Measurements from ENCODE around the gene MACC1.
"Not testable (repeated sequence)": the region's sequence is repeated elsewhere in the genome, so short reads cannot be mapped to it uniquely, and the experiment has no call there.

The MACC1 gene

GRCh38 chr7:20229646-20230500 lies 12.7 kb upstream of the MACC1 start:
- no peak for DNase-seq

- DNase-seq: no peak
Measured at GRCh38 chr7:20229081-20229480, 11.9 kb upstream of the MACC1 start.

GRCh38 chr7:20228654-20229053 lies 11.5 kb upstream of the MACC1 start:
- no peak for DNase-seq

- no peak for DNase-seq
Measured at GRCh38 chr7:20227291-20227795, 10.2 kb upstream of the MACC1 start.

- no peak for DNase-seq
Measured at GRCh38 chr7:20226860-20227259, 9.7 kb upstream of the MACC1 start.

GRCh38 chr7:20225384-20225783 lies 8.2 kb upstream of the MACC1 start:
- no peak for DNase-seq

- no peak for DNase-seq
Measured at GRCh38 chr7:20224025-20224424, 6.8 kb upstream of the MACC1 start.

GRCh38 chr7:20223356-20223755 lies 6.2 kb upstream of the MACC1 start:
- DNase-seq: no peak

- no peak for DNase-seq
Measured at GRCh38 chr7:20222219-20222828, 5.1 kb upstream of the MACC1 start.

- DNase-seq: no peak
Measured at GRCh38 chr7:20220921-20221547, 3.9 kb upstream of the MACC1 start.

GRCh38 chr7:20220293-20220761 lies 3.1 kb upstream of the MACC1 start:
- no peak for DNase-seq

GRCh38 chr7:20219446-20220292 lies 2.5 kb upstream of the MACC1 start:
- no peak for DNase-seq

GRCh38 chr7:20219062-20219445 lies 1.9 kb upstream of the MACC1 start:
- no peak for DNase-seq

- no peak for DNase-seq
Measured at GRCh38 chr7:20218279-20218678, 1.1 kb upstream of the MACC1 start.

GRCh38 chr7:20216406-20217036 lies 663 bp downstream of the MACC1 start:
- DNase-seq: no peak

- DNase-seq: no peak
Measured at GRCh38 chr7:20214921-20215669, 2.1 kb downstream of the MACC1 start.

GRCh38 chr7:20214132-20214531 lies 3.1 kb downstream of the MACC1 start:
- no peak for DNase-seq

GRCh38 chr7:20213378-20213777 lies 3.8 kb downstream of the MACC1 start:
- DNase-seq: no peak

- DNase-seq: no peak
Measured at GRCh38 chr7:20211376-20211775, 5.8 kb downstream of the MACC1 start.

GRCh38 chr7:20208651-20209307 lies 8.4 kb downstream of the MACC1 start:
- DNase-seq: no peak

- DNase-seq: not testable (repeated sequence)
Measured at GRCh38 chr7:20207811-20208210, 9.4 kb downstream of the MACC1 start.
